A549 (cell line): ENCODE results near the gene MNS1. TPM values are rescaled to one million over a fixed set of nuclear protein-coding genes. Genes with fewer than 3 reads are reported as not detected.

Experiments used
- ATAC-seq, 2 experiments: fragments of 200-7000 bp in 1 of 2; fragments of >200 bp in 1 of 2; cut with Nextera tagmentation in 1 of 2; cut with Tn5 transposase in 1 of 2; 3 replicates each; pipeline versions ENCODE4 v1.8.0 to v1.9.1; 2018 to 2020; ENCODE audit warnings: mild to moderate bottlenecking in 1 of 2, moderate library complexity in 1 of 2
- CTCF ChIA-PET: fragments of 300-600 bp; sonication (Branson Sonifier 250); formaldehyde crosslinking; extraction: SDS; loops from one replicate; lab custom pipeline; 2021; ENCODE audit warnings: antibody characterized with exemption, inconsistent platforms; lab: Yijun Ruan, JAX
- POLR2A ChIA-PET: fragments of 350-600 bp; formaldehyde crosslinking; extraction: SDS; loops from one replicate; lab custom pipeline; 2021; ENCODE audit warnings: antibody characterized with exemption, inconsistent platforms; lab: Yijun Ruan, JAX
- DNase-seq, 2 experiments: peaks; one replicate each; pipeline versions ENCODE4 v3.0.0 to v3.0.0-alpha.2; 2011 to 2016; ENCODE audit warnings: low read depth in 1 of 2, low spot score in 1 of 2
- FAIRE-seq: peaks from 2 replicates; lab custom pipeline; 2011; peaks lifted over from hg19 to GRCh38; lab: Jason Lieb, UNC
- H3K27ac ChIP-seq, 2 experiments: fragments of >200 bp; sonication (Bioruptor Twin); formaldehyde crosslinking; 3 replicates each; pipeline ENCODE4 v1.5.1; 2016 to 2017
- H3K4me1 ChIP-seq: fragments of >200 bp; sonication (Bioruptor Twin); formaldehyde crosslinking; 3 replicates; pipeline ENCODE4 v1.6.1; 2016
- H3K4me2 ChIP-seq: fragments of >200 bp; sonication (Bioruptor Twin); formaldehyde crosslinking; 3 replicates; pipeline ENCODE4 v1.6.1; 2016
- H3K4me3 ChIP-seq: fragments of >200 bp; sonication (Bioruptor Twin); formaldehyde crosslinking; 3 replicates; pipeline ENCODE4 v1.5.1; 2016
- H3K9me3 ChIP-seq: fragments of >200 bp; sonication (Bioruptor Twin); formaldehyde crosslinking; 3 replicates; pipeline ENCODE4 v1.6.1; 2016
- BHLHE40 ChIP-seq: IDR thresholded peaks from 2 replicates; pipeline ENCODE4 v1.6.1; 2012; ENCODE audit warnings: low read depth, low read length, inconsistent platforms
- CEBPB ChIP-seq, 2 experiments: fragments of >200 bp in 1 of 2; sonication (Bioruptor Twin) in 1 of 2; formaldehyde crosslinking in 1 of 2; IDR thresholded peaks; 2 replicates each; pipeline ENCODE4 v1.6.1; 2012 to 2016
- CHD4 ChIP-seq: fragments of 200-600 bp; sonication (generic); IDR thresholded peaks from 2 replicates; pipeline ENCODE4 v1.6.1; 2016; ENCODE audit warnings: antibody characterized with exemption, mild to moderate bottlenecking, borderline replicate concordance
- HDAC2 ChIP-seq: fragments of 200-600 bp; sonication (generic); IDR thresholded peaks from 2 replicates; pipeline ENCODE4 v1.6.1; 2016
- HEYL ChIP-seq: fragments of 250-450 bp; sonication (Bioruptor Pico); IDR thresholded peaks from 2 replicates; pipeline ENCODE4 v1.8.0; 2021; ENCODE audit warnings: mild to moderate bottlenecking, moderate library complexity
- HOXB13 ChIP-seq: fragments of 250-450 bp; sonication (Bioruptor Pico); IDR thresholded peaks from 2 replicates; pipeline ENCODE4 v1.5.0; 2020; ENCODE audit warnings: low read depth, mild to moderate bottlenecking, moderate library complexity
- JUN ChIP-seq, 2 experiments: fragments of >200 bp; sonication (Bioruptor Twin); formaldehyde crosslinking; IDR thresholded peaks; 2 replicates in 1 of 2; 3 replicates in 1 of 2; pipeline ENCODE4 v1.6.1; 2016 to 2017
- KDM5A ChIP-seq: fragments of 200-600 bp; sonication (generic); IDR thresholded peaks from 2 replicates; pipeline ENCODE4 v1.6.1; 2016; ENCODE audit warnings: antibody characterized with exemption, mild to moderate bottlenecking
- MAFK ChIP-seq: fragments of 450-650 bp; IDR thresholded peaks from 2 replicates; pipeline ENCODE4 v1.6.1; 2014; ENCODE audit not compliant: partially characterized antibody
- MAZ ChIP-seq: fragments of 150-350 bp; IDR thresholded peaks from 2 replicates; pipeline ENCODE4 v1.6.1; 2014; ENCODE audit warnings: antibody characterized with exemption, low read depth, low read length, borderline replicate concordance
- NFE2L2 ChIP-seq: fragments of 150-350 bp; conservative IDR thresholded peaks from 2 replicates; pipeline ENCODE4 v1.6.1; 2014; ENCODE audit warnings: low read length
- PHF8 ChIP-seq: fragments of 200-600 bp; sonication (generic); IDR thresholded peaks from 2 replicates; pipeline ENCODE4 v1.6.1; 2016; ENCODE audit warnings: low read depth, mild to moderate bottlenecking, antibody characterized with exemption, moderate library complexity, borderline replicate concordance
- POLR2A ChIP-seq: IDR thresholded peaks from 2 replicates; pipeline ENCODE4 v1.6.1; 2012; ENCODE audit warnings: mild to moderate bottlenecking, low read length
- RAD21 ChIP-seq, 2 experiments: fragments of >200 bp in 1 of 2; sonication (Bioruptor Twin) in 1 of 2; formaldehyde crosslinking in 1 of 2; IDR thresholded peaks in 1 of 2; conservative IDR thresholded peaks in 1 of 2; 2 replicates in 1 of 2; 3 replicates in 1 of 2; pipeline ENCODE4 v1.6.1; 2012 to 2018; ENCODE audit warnings: inconsistent platforms in 1 of 2
- SMC3 ChIP-seq: fragments of >200 bp; sonication (Bioruptor Twin); formaldehyde crosslinking; IDR thresholded peaks from 3 replicates; pipeline ENCODE4 v1.6.1; 2018; ENCODE audit warnings: inconsistent platforms
- ZC3H11A ChIP-seq: fragments of 450-650 bp; IDR thresholded peaks from 2 replicates; pipeline ENCODE4 v1.6.1; 2014; ENCODE audit warnings: antibody characterized with exemption, mild to moderate bottlenecking
- WGBS: methylation state at CpG from one replicate; pipeline ENCODE4 v1.1.6; 2017; ENCODE audit errors: missing lambda C conversion rate; 5-methylcytosine and 5-hydroxymethylcytosine counted together
- polyA minus RNA-seq: library from RNA; depleted of rRNA, polyadenylated mRNA; stranded (reverse); fragments of >200 nt; gene quantifications from 2 replicates; pipeline ENCODE4 v1.2.3, GENCODE V29; 2011; rRNA and poly(A)+ RNA removed
- polyA plus RNA-seq, 4 experiments: library from polyadenylated mRNA; depleted of rRNA in 3 of 4; stranded (reverse); fragments of >200 nt; fragmentation: RNase III in 1 of 4; extraction: RNeasy Plus Mini Kit Qiagen cat#74134 plus additional on column Dnase treatment in 1 of 4; gene quantifications; 2 replicates in 3 of 4; 3 replicates in 1 of 4; pipeline ENCODE4 v1.2.3, GENCODE V29; 2011 to 2017
- TF ChIP-seq, protein P1 (sequence below): IDR thresholded peaks from 2 replicates; pipeline ENCODE4 v1.6.1; 2012; ENCODE audit warnings: low read depth, borderline replicate concordance
- TF ChIP-seq, protein P2 (sequence below): fragments of 200-600 bp; sonication (generic); IDR thresholded peaks from 2 replicates; pipeline ENCODE4 v1.6.1; 2016; ENCODE audit warnings: antibody characterized with exemption, mild to moderate bottlenecking, moderate library complexity
- TF ChIP-seq, protein P3 (sequence below): fragments of 250-450 bp; sonication (Bioruptor Pico); IDR thresholded peaks from 2 replicates; pipeline ENCODE4 v1.5.0; 2020; ENCODE audit warnings: low read depth, mild to moderate bottlenecking, moderate library complexity
- TF ChIP-seq, protein P4 (sequence below): IDR thresholded peaks from 2 replicates; pipeline ENCODE4 v1.6.1; 2012
- TF ChIP-seq, protein P5 (sequence below): fragments of >200 bp; sonication (Bioruptor Twin); formaldehyde crosslinking; IDR thresholded peaks from 3 replicates; pipeline ENCODE4 v1.5.1; 2016

Gene MNS1, protein sequence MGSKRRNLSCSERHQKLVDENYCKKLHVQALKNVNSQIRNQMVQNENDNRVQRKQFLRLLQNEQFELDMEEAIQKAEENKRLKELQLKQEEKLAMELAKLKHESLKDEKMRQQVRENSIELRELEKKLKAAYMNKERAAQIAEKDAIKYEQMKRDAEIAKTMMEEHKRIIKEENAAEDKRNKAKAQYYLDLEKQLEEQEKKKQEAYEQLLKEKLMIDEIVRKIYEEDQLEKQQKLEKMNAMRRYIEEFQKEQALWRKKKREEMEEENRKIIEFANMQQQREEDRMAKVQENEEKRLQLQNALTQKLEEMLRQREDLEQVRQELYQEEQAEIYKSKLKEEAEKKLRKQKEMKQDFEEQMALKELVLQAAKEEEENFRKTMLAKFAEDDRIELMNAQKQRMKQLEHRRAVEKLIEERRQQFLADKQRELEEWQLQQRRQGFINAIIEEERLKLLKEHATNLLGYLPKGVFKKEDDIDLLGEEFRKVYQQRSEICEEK
- polyA plus RNA-seq (2011; rRNA removed) = 2.4 and 4.4 TPM in 2 replicates
- polyA plus RNA-seq (2012; cell fraction: cytosol; rRNA removed) = 1.2 and 1.6 TPM in 2 replicates
- 0.40 and 0.97 TPM in 2 replicates for polyA plus RNA-seq (2012; cell fraction: nucleus; rRNA removed)
- 5.2 to 5.8 TPM (median 5.2 TPM) in 3 replicates for polyA plus RNA-seq (2017; fragmentation: RNase III; extraction: RNeasy Plus Mini Kit Qiagen cat#74134 plus additional on column Dnase treatment)
- 0.19 and 0.21 TPM in 2 replicates for polyA minus RNA-seq

DNA sequence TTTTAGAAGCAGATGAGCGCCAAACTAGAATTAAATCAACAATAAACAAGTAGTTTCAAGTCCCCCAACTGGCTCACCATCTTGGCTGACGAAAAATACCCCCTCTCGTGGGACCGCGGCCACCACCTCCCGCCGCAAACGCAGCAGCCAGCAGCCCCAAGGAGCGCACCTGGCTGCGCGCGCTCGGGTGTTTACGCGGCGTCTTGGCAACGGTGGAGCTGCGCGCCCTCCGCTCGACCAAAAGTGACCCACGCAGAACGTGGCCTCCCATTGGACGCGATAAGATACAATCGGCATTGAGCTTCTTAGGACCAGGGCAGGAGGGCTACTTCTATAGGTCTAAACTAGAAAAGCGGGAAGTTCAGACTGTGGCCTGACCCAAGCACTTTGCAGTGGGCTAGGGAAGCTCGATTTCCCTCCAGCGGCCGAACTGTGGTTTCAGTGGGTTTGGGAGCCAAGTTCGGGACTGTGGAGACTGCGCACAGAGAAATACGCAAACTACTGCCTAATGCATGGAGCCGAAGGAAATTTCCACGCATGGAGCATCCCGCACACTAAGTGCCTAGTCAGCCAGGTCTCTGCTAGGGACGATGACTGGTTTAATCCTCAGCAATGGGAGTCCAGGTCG, at the start of gene MNS1:
MNS1 (minus strand) TSS at position 245 of the 628 bp plus-strand sequence; CDS start at position 80, 165 bp downstream.
- TF ChIP-seq, protein P1, sequence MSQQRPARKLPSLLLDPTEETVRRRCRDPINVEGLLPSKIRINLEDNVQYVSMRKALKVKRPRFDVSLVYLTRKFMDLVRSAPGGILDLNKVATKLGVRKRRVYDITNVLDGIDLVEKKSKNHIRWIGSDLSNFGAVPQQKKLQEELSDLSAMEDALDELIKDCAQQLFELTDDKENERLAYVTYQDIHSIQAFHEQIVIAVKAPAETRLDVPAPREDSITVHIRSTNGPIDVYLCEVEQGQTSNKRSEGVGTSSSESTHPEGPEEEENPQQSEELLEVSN = peak; percentile 99
- TF ChIP-seq HEYL (CRISPR knock-in tag) = no peak
- TF ChIP-seq CHD4 = no peak
- peak; percentile 90 for TF ChIP-seq HDAC2
- TF ChIP-seq, protein P2, sequence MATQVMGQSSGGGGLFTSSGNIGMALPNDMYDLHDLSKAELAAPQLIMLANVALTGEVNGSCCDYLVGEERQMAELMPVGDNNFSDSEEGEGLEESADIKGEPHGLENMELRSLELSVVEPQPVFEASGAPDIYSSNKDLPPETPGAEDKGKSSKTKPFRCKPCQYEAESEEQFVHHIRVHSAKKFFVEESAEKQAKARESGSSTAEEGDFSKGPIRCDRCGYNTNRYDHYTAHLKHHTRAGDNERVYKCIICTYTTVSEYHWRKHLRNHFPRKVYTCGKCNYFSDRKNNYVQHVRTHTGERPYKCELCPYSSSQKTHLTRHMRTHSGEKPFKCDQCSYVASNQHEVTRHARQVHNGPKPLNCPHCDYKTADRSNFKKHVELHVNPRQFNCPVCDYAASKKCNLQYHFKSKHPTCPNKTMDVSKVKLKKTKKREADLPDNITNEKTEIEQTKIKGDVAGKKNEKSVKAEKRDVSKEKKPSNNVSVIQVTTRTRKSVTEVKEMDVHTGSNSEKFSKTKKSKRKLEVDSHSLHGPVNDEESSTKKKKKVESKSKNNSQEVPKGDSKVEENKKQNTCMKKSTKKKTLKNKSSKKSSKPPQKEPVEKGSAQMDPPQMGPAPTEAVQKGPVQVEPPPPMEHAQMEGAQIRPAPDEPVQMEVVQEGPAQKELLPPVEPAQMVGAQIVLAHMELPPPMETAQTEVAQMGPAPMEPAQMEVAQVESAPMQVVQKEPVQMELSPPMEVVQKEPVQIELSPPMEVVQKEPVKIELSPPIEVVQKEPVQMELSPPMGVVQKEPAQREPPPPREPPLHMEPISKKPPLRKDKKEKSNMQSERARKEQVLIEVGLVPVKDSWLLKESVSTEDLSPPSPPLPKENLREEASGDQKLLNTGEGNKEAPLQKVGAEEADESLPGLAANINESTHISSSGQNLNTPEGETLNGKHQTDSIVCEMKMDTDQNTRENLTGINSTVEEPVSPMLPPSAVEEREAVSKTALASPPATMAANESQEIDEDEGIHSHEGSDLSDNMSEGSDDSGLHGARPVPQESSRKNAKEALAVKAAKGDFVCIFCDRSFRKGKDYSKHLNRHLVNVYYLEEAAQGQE = no peak
- TF ChIP-seq KDM5A = peak; percentile 91
- TF ChIP-seq JUN (IDR thresholded peaks at IDR 0.05) = peak in 1 of 2 experiments; percentile 68; a peak in 1 of 5 replicates
- TF ChIP-seq MAZ = no peak
- TF ChIP-seq, protein P3, sequence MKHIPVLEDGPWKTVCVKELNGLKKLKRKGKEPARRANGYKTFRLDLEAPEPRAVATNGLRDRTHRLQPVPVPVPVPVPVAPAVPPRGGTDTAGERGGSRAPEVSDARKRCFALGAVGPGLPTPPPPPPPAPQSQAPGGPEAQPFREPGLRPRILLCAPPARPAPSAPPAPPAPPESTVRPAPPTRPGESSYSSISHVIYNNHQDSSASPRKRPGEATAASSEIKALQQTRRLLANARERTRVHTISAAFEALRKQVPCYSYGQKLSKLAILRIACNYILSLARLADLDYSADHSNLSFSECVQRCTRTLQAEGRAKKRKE (CRISPR knock-in tag) = no peak
- TF ChIP-seq, protein P4, sequence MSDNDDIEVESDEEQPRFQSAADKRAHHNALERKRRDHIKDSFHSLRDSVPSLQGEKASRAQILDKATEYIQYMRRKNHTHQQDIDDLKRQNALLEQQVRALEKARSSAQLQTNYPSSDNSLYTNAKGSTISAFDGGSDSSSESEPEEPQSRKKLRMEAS = peak; percentile 98
- peak; percentile 37; the same call in 1 of the 2 replicates for TF ChIP-seq POLR2A
- no peak for TF ChIP-seq NFE2L2
- peak; percentile 22; the same call in 1 of the 2 replicates for TF ChIP-seq PHF8
- peak; percentile 63 for TF ChIP-seq MAFK
- no peak for TF ChIP-seq CEBPB (IDR thresholded peaks at IDR 0.05)
- 0 out of 2 replicates have a peak, but pooled peaks have one; percentile 26 for TF ChIP-seq HOXB13 (CRISPR knock-in tag)
- Histone ChIP-seq H3K9me3 (no peaks in the 10 kb centered on the region), H3K4me1 (peaks cover 6% of the 10 kb centered on the region; the same call in 1 of the 3 replicates), H3K4me2 (peak within 1 kb of the TSS; percentile 91), H3K27ac (peak within 1 kb of the TSS; percentile 48 to 79), H3K4me3 (peak within 1 kb of the TSS; percentile 66)
- 2% methylated on average over 38 of the region's 38 CpGs for WGBS
- POLR2A ChIA-PET = interaction anchor here (0.6 to 1.0 kb wide), 3 partner anchors 26 to 220 kb away, joined by 3 to 4 read pairs (median 4); no protein-coding TSS in a partner anchor
- DNase-seq (peak; percentile 97 to 98), FAIRE-seq (peak; percentile 97), ATAC-seq (peak; percentile 99 to 100)
- CTCF ChIA-PET = interaction anchor here (0.8 to 2.3 kb wide), 4 partner anchors 17 to 219 kb away, joined by 3 to 6 read pairs (median 4); no protein-coding TSS in a partner anchor

DNA sequence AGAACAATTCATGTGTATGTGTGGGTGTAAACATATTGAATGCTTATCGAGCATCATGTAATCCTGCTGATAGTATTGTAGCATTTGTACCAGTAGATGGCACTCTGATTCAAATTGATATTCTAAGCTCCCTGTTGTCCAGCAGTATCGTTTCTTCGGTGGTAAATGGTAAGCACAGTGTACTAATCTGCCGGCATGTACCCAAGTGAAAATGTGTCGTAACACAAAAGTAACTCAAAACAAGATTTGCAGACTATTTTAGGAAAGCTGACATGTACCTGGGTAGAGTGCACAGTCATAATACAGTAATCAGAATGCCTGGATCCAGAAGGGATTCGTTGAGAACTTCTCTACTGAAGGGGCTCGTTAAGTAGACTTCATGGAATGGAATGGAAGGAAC, 31.7 kb upstream of the MNS1 start:
- CTCF ChIA-PET = interaction anchor here (0.6 to 4.9 kb wide), 22 partner anchors 9 to 1031 kb away, joined by 3 to 55 read pairs (median 4); partner anchors contain the start of gene TCF12
- peak overlapping the region; percentile 62 for H3K4me2 ChIP-seq
- ATAC-seq (peak; percentile 81 to 95; a peak in 5 of 6 replicates), DNase-seq (peak; percentile 75 to 79), FAIRE-seq (peak; percentile 65)
- H3K9me3 ChIP-seq = peaks cover 3% of the 10 kb centered on the region; the same call in 1 of the 3 replicates
- H3K4me3 ChIP-seq = no peak overlapping the region; the same call in 2 of the 3 replicates
- 25% methylated on average over 7 of the region's 7 CpGs for WGBS
- TF ChIP-seq BHLHE40 (no peak), RAD21 (conservative IDR thresholded peaks at IDR 0.05 in 1 of 2, IDR thresholded peaks at IDR 0.05 in 1 of 2) (peak; percentile 83 to 86), ZC3H11A (no peak), SMC3 (peak; percentile 80)
- TF ChIP-seq, protein P1 = no peak
- TF ChIP-seq, protein P5, sequence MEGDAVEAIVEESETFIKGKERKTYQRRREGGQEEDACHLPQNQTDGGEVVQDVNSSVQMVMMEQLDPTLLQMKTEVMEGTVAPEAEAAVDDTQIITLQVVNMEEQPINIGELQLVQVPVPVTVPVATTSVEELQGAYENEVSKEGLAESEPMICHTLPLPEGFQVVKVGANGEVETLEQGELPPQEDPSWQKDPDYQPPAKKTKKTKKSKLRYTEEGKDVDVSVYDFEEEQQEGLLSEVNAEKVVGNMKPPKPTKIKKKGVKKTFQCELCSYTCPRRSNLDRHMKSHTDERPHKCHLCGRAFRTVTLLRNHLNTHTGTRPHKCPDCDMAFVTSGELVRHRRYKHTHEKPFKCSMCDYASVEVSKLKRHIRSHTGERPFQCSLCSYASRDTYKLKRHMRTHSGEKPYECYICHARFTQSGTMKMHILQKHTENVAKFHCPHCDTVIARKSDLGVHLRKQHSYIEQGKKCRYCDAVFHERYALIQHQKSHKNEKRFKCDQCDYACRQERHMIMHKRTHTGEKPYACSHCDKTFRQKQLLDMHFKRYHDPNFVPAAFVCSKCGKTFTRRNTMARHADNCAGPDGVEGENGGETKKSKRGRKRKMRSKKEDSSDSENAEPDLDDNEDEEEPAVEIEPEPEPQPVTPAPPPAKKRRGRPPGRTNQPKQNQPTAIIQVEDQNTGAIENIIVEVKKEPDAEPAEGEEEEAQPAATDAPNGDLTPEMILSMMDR = peak; percentile 89
- no peak overlapping the region for H3K27ac ChIP-seq
- no peaks in the 10 kb centered on the region for H3K4me1 ChIP-seq
- POLR2A ChIA-PET = interaction anchor here (0.7 to 1.0 kb wide), 2 partner anchors 237 to 422 kb away, joined by 3 read pairs; partner anchors contain the start of genes TCF12 and ZNF280D
